Lung (tissue), 12 donors: ENCODE data around the gene STIP1. TPM values are rescaled to one million over a fixed set of nuclear protein-coding genes. Genes with fewer than 3 reads are reported as not detected.

ENCODE experiments used
- ATAC-seq: fragments of 200-7000 bp; cut with Tn5 transposase; one replicate; pipeline ENCODE4 v1.9.1; 2020; ENCODE audit warnings: moderate number of reproducible peaks; ENCODE audit not compliant: insufficient read depth, low FRiP score
- DNase-seq, 3 donors: peaks; one replicate each; pipeline ENCODE4 v3.0.0-alpha.2; 2013 to 2017
- H3K27ac ChIP-seq, 2 donors: one replicate each; pipeline ENCODE4 v1.5.1; 2013; ENCODE audit warnings: mild to moderate bottlenecking in 2 of 2, moderate library complexity in 2 of 2, control low read depth in 1 of 2, inconsistent platforms in 1 of 2, low read depth in 1 of 2, low read length in 1 of 2
- H3K27me3 ChIP-seq, 3 donors: one replicate each; pipeline ENCODE4 v1.5.1; 2013; ENCODE audit warnings: low read length in 2 of 3; ENCODE audit not compliant: control insufficient read depth in 3 of 3, insufficient read depth in 3 of 3
- H3K36me3 ChIP-seq, 4 donors: one replicate each; pipeline ENCODE4 v1.5.1; 2013; ENCODE audit warnings: low read length in 4 of 4, mild to moderate bottlenecking in 1 of 4, moderate library complexity in 1 of 4; ENCODE audit not compliant: control insufficient read depth in 4 of 4, insufficient read depth in 4 of 4
- H3K4me1 ChIP-seq, 5 donors: one replicate each; pipeline ENCODE4 v1.5.1; 2013; ENCODE audit warnings: low read length in 5 of 5, mild to moderate bottlenecking in 2 of 5, moderate library complexity in 1 of 5; ENCODE audit not compliant: control insufficient read depth in 5 of 5, insufficient read depth in 5 of 5
- H3K4me3 ChIP-seq: one replicate; pipeline ENCODE4 v1.5.1; 2013; ENCODE audit warnings: mild to moderate bottlenecking, control low read depth, moderate library complexity
- H3K9ac ChIP-seq, 2 donors: one replicate each; pipeline ENCODE4 v1.5.1; 2013; ENCODE audit warnings: low read length in 2 of 2, control low read depth in 1 of 2; ENCODE audit not compliant: insufficient read depth in 1 of 2
- H3K9me3 ChIP-seq, 4 donors: one replicate each; pipeline ENCODE4 v1.5.1; 2013; ENCODE audit warnings: low read length in 3 of 4, mild to moderate bottlenecking in 1 of 4, moderate library complexity in 1 of 4; ENCODE audit not compliant: control insufficient read depth in 4 of 4, insufficient read depth in 3 of 4
- CTCF ChIP-seq: IDR thresholded peaks from 2 replicates; pipeline ENCODE4 v1.5.1; 2012; ENCODE audit warnings: mild to moderate bottlenecking; ENCODE audit errors: control extremely low read depth, extremely low read depth
- WGBS, 2 donors: extraction: QIAGEN DNeasy Blood & Tissue Kit; methylation state at CpG; one replicate each; pipeline ENCODE4 v1.1.7; 2013; 5-methylcytosine and 5-hydroxymethylcytosine counted together
- polyA plus RNA-seq, 2 donors: library from polyadenylated mRNA; stranded (reverse); fragments of 200-250 nt; gene quantifications; one replicate each; pipeline ENCODE4 v1.2.1, GENCODE V29; 2013
- total RNA-seq, 2 donors: library from RNA; depleted of rRNA in 1 of 2; stranded (reverse); fragments of >200 nt in 1 of 2; gene quantifications; one replicate each; pipeline ENCODE4 v1.2.1, GENCODE V29; 2014 to 2021
- donor health status: control.
- donor health status: control.
- donor health status: Bipolar disorder and iron deficiency.
- donor health status: healthy.
- donor health status: DM: yes; HTN: yes; CAD: no.

The STIP1 gene
- total and polyA plus RNA-seq, 4 donors, result 75.9 to 122 (median 94.8) TPM

GRCh38 chr11:64139049-64139448 lies 46.9 kb upstream of the STIP1 start:
- no peaks in the 10 kb centered on the region for H3K27me3 ChIP-seq
- 85 to 88% methylated on average over 15 of the region's 15 CpGs for WGBS, 2 donors

GRCh38 chr11:64140082-64140481 lies 45.9 kb upstream of the STIP1 start:
- no peaks in the 10 kb centered on the region for H3K27me3 ChIP-seq
- H3K4me1 ChIP-seq, result peaks cover 0 to 9% (median 0%) of the 10 kb centered on the region in 5 donors
- H3K9me3 ChIP-seq, result no peaks in the 10 kb centered on the region
- no peak overlapping the region for H3K9ac ChIP-seq
- no peak for ATAC-seq
- H3K36me3 ChIP-seq, result peaks cover 0 to 3% (median 0%) of the 10 kb centered on the region in 4 donors
- TF ChIP-seq CTCF, result no peak
- H3K27ac ChIP-seq, result no peak overlapping the region
- H3K4me3 ChIP-seq, result no peak overlapping the region
- DNase-seq, result no peak
- 95% methylated on average over 8 of the region's 8 CpGs for WGBS, 2 donors

More at GRCh38 chr11:64139049-64139448, 46.9 kb upstream of the STIP1 start:
- H3K27ac ChIP-seq, result no peak overlapping the region
- no peak for TF ChIP-seq CTCF
- H3K9ac ChIP-seq, result no peak overlapping the region
- no peaks in the 10 kb centered on the region for H3K9me3 ChIP-seq
- peaks cover 0 to 3% (median 0%) of the 10 kb centered on the region in 4 donors for H3K36me3 ChIP-seq
- ATAC-seq, result no peak
- peaks cover 0 to 5% (median 0%) of the 10 kb centered on the region in 5 donors for H3K4me1 ChIP-seq
- DNase-seq, result peak; percentile 31 to 59 (median 36)
- no peak overlapping the region for H3K4me3 ChIP-seq

- no peak overlapping the region for H3K27ac ChIP-seq
- H3K27me3 ChIP-seq, result no peaks in the 10 kb centered on the region
- 83 to 92% methylated on average over 21 of the region's 21 CpGs for whole genome bisulfite sequencing, 2 donors
- H3K4me1 ChIP-seq, result peaks cover 0 to 9% (median 0%) of the 10 kb centered on the region in 5 donors
- H3K4me3 ChIP-seq, result no peak overlapping the region
- no peak for ATAC-seq
- TF ChIP-seq CTCF, result no peak
- no peak for DNase-seq
- H3K36me3 ChIP-seq, result peaks cover 0 to 3% (median 0%) of the 10 kb centered on the region in 4 donors
- H3K9me3 ChIP-seq, result no peaks in the 10 kb centered on the region
- H3K9ac ChIP-seq, result no peak overlapping the region
Measured at GRCh38 chr11:64141081-64141783, 44.7 kb upstream of the STIP1 start.
